Fibroblast of lung (primary cell): ENCODE data around the gene CDKAL1. TPM values are rescaled to one million over a fixed set of nuclear protein-coding genes. Genes with fewer than 3 reads are reported as not detected.
"Not testable (repeated sequence)": the region's sequence is repeated elsewhere in the genome, so short reads cannot be mapped to it uniquely, and the experiment has no call there.

Experiments
- DNase-seq, 2 donors: peaks; one replicate each; pipeline versions ENCODE4 v3.0.0 to v3.0.0-alpha.2; 2010; ENCODE audit warnings: low read depth in 2 of 2
- H2AFZ ChIP-seq: 2 replicates; pipeline ENCODE4 v1.5.1; 2012; ENCODE audit warnings: low read length, control low read depth, inconsistent platforms
- H3K27ac ChIP-seq: 2 replicates; pipeline ENCODE4 v1.5.1; 2011; ENCODE audit warnings: low read length, control low read depth; ENCODE audit not compliant: insufficient read depth
- H3K27me3 ChIP-seq: 2 replicates; pipeline ENCODE4 v1.5.1; 2011; ENCODE audit warnings: mild to moderate bottlenecking, low read length; ENCODE audit not compliant: control insufficient read depth, insufficient read depth
- H3K36me3 ChIP-seq: 2 replicates; pipeline ENCODE4 v1.5.1; 2011; ENCODE audit warnings: low read length; ENCODE audit not compliant: control insufficient read depth, insufficient read depth
- H3K4me1 ChIP-seq: 2 replicates; pipeline ENCODE4 v1.5.1; 2011; ENCODE audit warnings: low read length; ENCODE audit not compliant: control insufficient read depth, insufficient read depth; ENCODE audit errors: extremely low read depth
- H3K4me2 ChIP-seq: 2 replicates; pipeline ENCODE4 v1.5.1; 2011; ENCODE audit warnings: low read length, control low read depth; ENCODE audit not compliant: insufficient read depth; ENCODE audit errors: extremely low read depth
- H3K4me3 ChIP-seq, 4 experiments: fragments of 200-600 bp in 1 of 4; sonication (generic) in 1 of 4; replicated peaks in 1 of 4; 2 replicates each; pipeline ENCODE4 v1.5.1; 2011 to 2016; ENCODE audit warnings: low read length in 4 of 4, low read depth in 3 of 4, mild to moderate bottlenecking in 3 of 4, control low read depth in 2 of 4, inconsistent platforms in 1 of 4, mixed read lengths in 1 of 4; ENCODE audit not compliant: insufficient read depth in 1 of 4; ENCODE audit errors: control extremely low read depth in 1 of 4
- H3K79me2 ChIP-seq: 2 replicates; pipeline ENCODE4 v1.5.1; 2012; ENCODE audit warnings: mild to moderate bottlenecking, low read length, inconsistent platforms; ENCODE audit not compliant: control insufficient read depth, insufficient read depth
- H3K9ac ChIP-seq: 2 replicates; pipeline ENCODE4 v1.5.1; 2011; ENCODE audit warnings: mild to moderate bottlenecking, low read length, control low read depth; ENCODE audit not compliant: insufficient read depth
- H3K9me3 ChIP-seq: 2 replicates; pipeline ENCODE4 v1.5.1; 2012; ENCODE audit warnings: low read depth, low read length; ENCODE audit not compliant: control insufficient read depth, insufficient read depth
- H4K20me1 ChIP-seq: 2 replicates; pipeline ENCODE4 v1.5.1; 2011; ENCODE audit warnings: low read length; ENCODE audit not compliant: control insufficient read depth, insufficient read depth; ENCODE audit errors: extremely low read depth
- EZH2 ChIP-seq: IDR thresholded peaks from 2 replicates; pipeline ENCODE4 v1.5.1; 2012; ENCODE audit warnings: low read length, control low read depth, mild to moderate bottlenecking; ENCODE audit errors: missing control alignments
- polyA plus RNA-seq, 2 donors: library from polyadenylated mRNA; depleted of rRNA in 1 of 2; stranded (reverse) in 1 of 2; unstranded in 1 of 2; fragments of >200 nt; gene quantifications; 2 replicates each; pipeline ENCODE4 v1.2.1, GENCODE V29; 2011 to 2012; ENCODE audit warnings: missing spikeins in 1 of 2
- total RNA-seq: library from RNA; depleted of rRNA; stranded (reverse); fragments of >200 nt; gene quantifications from 2 replicates; pipeline ENCODE4 v1.2.1, GENCODE V29; 2014
- TF ChIP-seq, protein P1 (sequence below), 2 donors: IDR thresholded peaks in 1 of 2; conservative IDR thresholded peaks in 1 of 2; 1 replicate in 1 of 2; 2 replicates in 1 of 2; pipeline ENCODE4 v1.5.1; 2011 to 2012; ENCODE audit warnings: low read length in 2 of 2, control low read depth in 1 of 2, inconsistent platforms in 1 of 2, low read depth in 1 of 2, mild to moderate bottlenecking in 1 of 2

Gene CDKAL1
- total and polyA plus RNA-seq, 2 donors (not counting 1 experiment from before 2014, with no cell fraction given): 7.4 to 15.0 TPM

DNA sequence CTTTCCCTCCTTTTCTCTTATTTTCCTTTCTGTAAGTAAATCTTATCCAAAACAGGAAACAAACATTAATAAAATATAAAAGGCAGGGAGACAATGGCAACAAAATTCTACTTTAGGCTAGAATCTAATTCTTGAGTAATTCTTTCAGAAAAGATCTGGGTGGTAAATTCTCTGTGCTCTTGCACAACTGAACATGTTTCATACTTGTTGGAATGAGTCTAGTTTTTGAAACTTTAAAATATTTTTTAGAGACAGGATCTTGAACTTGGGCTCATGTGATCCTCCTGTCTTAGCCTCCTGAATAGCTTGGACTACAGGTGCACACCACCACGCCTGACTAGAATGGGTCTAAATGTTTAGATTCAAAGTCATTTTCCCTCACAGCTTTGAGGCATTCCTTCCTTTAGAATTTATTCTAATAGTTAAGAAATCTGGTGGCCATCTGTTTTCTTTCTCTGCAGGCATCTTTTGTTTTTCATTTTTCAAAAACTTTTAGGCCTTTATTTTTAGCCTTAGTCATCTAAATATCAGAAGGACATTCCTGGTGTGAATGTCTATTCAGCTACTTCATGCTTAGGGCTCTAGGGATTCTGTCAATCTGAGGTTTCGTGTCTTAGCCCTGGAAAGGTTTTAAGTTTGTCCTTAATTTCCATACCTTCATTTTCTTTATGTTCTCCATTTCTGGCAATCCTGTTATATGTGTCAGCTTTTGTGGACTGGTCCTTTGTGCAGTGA, 76.5 kb downstream of the CDKAL1 start:
- Histone ChIP-seq H3K4me3 (no peak overlapping the region), H3K9ac (no peak overlapping the region), H3K79me2 (no peaks in the 10 kb centered on the region), H2AFZ (no peak overlapping the region), H4K20me1 (no peaks in the 10 kb centered on the region), H3K36me3 (no peaks in the 10 kb centered on the region), H3K27ac (no peak overlapping the region), H3K9me3 (no peaks in the 10 kb centered on the region), H3K4me2 (peak overlapping the region; percentile 32), H3K27me3 (no peaks in the 10 kb centered on the region), H3K4me1 (no peaks in the 10 kb centered on the region)
- TF ChIP-seq EZH2: no peak
- TF ChIP-seq, protein P1, sequence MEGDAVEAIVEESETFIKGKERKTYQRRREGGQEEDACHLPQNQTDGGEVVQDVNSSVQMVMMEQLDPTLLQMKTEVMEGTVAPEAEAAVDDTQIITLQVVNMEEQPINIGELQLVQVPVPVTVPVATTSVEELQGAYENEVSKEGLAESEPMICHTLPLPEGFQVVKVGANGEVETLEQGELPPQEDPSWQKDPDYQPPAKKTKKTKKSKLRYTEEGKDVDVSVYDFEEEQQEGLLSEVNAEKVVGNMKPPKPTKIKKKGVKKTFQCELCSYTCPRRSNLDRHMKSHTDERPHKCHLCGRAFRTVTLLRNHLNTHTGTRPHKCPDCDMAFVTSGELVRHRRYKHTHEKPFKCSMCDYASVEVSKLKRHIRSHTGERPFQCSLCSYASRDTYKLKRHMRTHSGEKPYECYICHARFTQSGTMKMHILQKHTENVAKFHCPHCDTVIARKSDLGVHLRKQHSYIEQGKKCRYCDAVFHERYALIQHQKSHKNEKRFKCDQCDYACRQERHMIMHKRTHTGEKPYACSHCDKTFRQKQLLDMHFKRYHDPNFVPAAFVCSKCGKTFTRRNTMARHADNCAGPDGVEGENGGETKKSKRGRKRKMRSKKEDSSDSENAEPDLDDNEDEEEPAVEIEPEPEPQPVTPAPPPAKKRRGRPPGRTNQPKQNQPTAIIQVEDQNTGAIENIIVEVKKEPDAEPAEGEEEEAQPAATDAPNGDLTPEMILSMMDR (conservative IDR thresholded peaks at IDR 0.05 in 1 of 2, IDR thresholded peaks at IDR 0.05 in 1 of 2; ENCODE audit: low read depth in 1 of 2, low read length in 2 of 2): no peak
- DNase-seq: peak; percentile 17 to 51

DNA sequence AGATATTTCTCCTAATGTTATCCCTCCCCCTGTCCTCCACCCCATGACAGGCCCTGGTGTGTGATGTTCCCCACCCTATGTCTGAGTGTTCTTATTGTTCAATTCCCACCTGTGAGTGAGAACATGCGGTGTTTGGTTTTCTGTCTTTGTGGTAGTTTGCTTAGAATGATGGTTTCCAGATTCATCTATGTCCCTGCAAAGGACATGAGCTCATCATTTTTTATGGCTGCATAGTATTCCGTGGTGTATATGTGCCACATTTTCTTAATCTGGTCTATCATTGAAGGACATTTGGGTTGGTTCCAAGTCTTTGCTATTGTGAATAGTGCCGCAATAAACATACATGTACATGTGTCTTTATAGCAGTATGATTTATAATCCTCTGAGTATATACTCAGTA, 83.3 kb downstream of the CDKAL1 start:
- not testable (repeated sequence) for H3K27ac ChIP-seq, H3K27me3 ChIP-seq, H3K79me2 ChIP-seq, H3K4me3 ChIP-seq, H3K4me1 ChIP-seq, H3K36me3 ChIP-seq, H3K4me2 ChIP-seq, H3K9me3 ChIP-seq, H3K9ac ChIP-seq, H2AFZ ChIP-seq, DNase-seq, H4K20me1 ChIP-seq

DNA sequence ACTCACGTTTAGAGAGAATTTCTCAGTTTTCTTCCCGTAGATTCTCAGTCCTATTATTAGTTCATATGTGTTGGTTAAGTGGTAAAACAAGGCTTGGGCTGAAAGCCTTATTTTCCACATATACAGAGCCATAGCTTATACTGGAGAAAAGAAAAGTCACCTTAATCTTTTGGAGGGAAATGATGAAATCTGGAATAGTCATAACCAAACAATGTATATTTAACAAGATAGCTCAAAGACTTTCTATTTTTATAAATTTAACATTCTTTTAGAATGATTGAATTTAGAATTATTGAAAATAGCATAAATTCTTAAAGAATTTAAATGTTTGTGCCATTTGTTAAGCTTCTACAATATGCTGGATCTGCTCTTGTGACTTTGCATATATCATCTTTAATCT, 85.8 kb downstream of the CDKAL1 start:
- H3K79me2 ChIP-seq: no peaks in the 10 kb centered on the region
- H3K27me3 ChIP-seq: no peaks in the 10 kb centered on the region
- no peaks in the 10 kb centered on the region for H3K36me3 ChIP-seq
- no peak overlapping the region for H2AFZ ChIP-seq
- peak overlapping the region; percentile 59 for H3K4me2 ChIP-seq
- no peaks in the 10 kb centered on the region for H4K20me1 ChIP-seq
- no peak for TF ChIP-seq EZH2
- TF ChIP-seq, protein P1 (conservative IDR thresholded peaks at IDR 0.05 in 1 of 2, IDR thresholded peaks at IDR 0.05 in 1 of 2; ENCODE audit: low read depth in 1 of 2, low read length in 2 of 2): no peak
- H3K9me3 ChIP-seq: no peaks in the 10 kb centered on the region
- no peak overlapping the region for H3K27ac ChIP-seq
- H3K9ac ChIP-seq: no peak overlapping the region
- no peak overlapping the region for H3K4me3 ChIP-seq
- H3K4me1 ChIP-seq: peaks cover 2% of the 10 kb centered on the region
- peak; percentile 14 to 16 for DNase-seq
